Liver (tissue), 3 donors: Measurements from ENCODE around the gene P2RY1.

ENCODE experiments used
- EGR1 ChIP-seq, 2 donors: IDR thresholded peaks; 2 replicates each; pipeline ENCODE4 v1.6.1; 2016 to 2018; ENCODE audit warnings: antibody characterized with exemption in 2 of 2, low read depth in 2 of 2
- FOXA1 ChIP-seq: IDR thresholded peaks from 2 replicates; pipeline ENCODE4 v1.6.1; 2016; ENCODE audit warnings: antibody characterized with exemption
- GABPA ChIP-seq, 2 donors: IDR thresholded peaks in 1 of 2; conservative IDR thresholded peaks in 1 of 2; 2 replicates each; pipeline ENCODE4 v1.6.1; 2016; ENCODE audit warnings: antibody characterized with exemption in 2 of 2, mild to moderate bottlenecking in 1 of 2, moderate library complexity in 1 of 2
- JUND ChIP-seq, 2 donors: IDR thresholded peaks; 2 replicates each; pipeline ENCODE4 v1.6.1; 2016; ENCODE audit warnings: antibody characterized with exemption in 2 of 2
- RAD21 ChIP-seq, 2 donors: IDR thresholded peaks; 2 replicates each; pipeline ENCODE4 v1.6.1; 2016; ENCODE audit warnings: antibody characterized with exemption in 2 of 2, mild to moderate bottlenecking in 2 of 2
- RXRA ChIP-seq, 2 donors: IDR thresholded peaks; 2 replicates each; pipeline ENCODE4 v1.6.1; 2017 to 2018; ENCODE audit warnings: antibody characterized with exemption in 2 of 2, mild to moderate bottlenecking in 1 of 2
- SP1 ChIP-seq: IDR thresholded peaks from 2 replicates; pipeline ENCODE4 v1.6.1; 2018; ENCODE audit warnings: antibody characterized with exemption, mild to moderate bottlenecking
- TAF1 ChIP-seq: conservative IDR thresholded peaks from 2 replicates; pipeline ENCODE4 v1.6.1; 2016; ENCODE audit warnings: antibody characterized with exemption, mild to moderate bottlenecking
- YY1 ChIP-seq: IDR thresholded peaks from 2 replicates; pipeline ENCODE4 v1.6.1; 2016; ENCODE audit warnings: antibody characterized with exemption, mild to moderate bottlenecking
- TF ChIP-seq, protein P1 (sequence below): fragments of 150-350 bp; IDR thresholded peaks from 2 replicates; pipeline ENCODE4 v1.5.1; 2017; ENCODE audit warnings: improper control_type of control experiment, low read depth, low read length; ENCODE audit not compliant: missing input control
- TF ChIP-seq, protein P2 (sequence below): IDR thresholded peaks from 2 replicates; pipeline ENCODE4 v1.6.1; 2016; ENCODE audit warnings: antibody characterized with exemption, mild to moderate bottlenecking
- TF ChIP-seq, protein P3 (sequence below): IDR thresholded peaks from 2 replicates; pipeline ENCODE4 v1.6.1; 2016; ENCODE audit warnings: antibody characterized with exemption
- TF ChIP-seq, protein P4 (sequence below): IDR thresholded peaks from 2 replicates; pipeline ENCODE4 v1.6.1; 2016; ENCODE audit warnings: antibody characterized with exemption
- donor health status: healthy.
- donor health status: healthy.

DNA sequence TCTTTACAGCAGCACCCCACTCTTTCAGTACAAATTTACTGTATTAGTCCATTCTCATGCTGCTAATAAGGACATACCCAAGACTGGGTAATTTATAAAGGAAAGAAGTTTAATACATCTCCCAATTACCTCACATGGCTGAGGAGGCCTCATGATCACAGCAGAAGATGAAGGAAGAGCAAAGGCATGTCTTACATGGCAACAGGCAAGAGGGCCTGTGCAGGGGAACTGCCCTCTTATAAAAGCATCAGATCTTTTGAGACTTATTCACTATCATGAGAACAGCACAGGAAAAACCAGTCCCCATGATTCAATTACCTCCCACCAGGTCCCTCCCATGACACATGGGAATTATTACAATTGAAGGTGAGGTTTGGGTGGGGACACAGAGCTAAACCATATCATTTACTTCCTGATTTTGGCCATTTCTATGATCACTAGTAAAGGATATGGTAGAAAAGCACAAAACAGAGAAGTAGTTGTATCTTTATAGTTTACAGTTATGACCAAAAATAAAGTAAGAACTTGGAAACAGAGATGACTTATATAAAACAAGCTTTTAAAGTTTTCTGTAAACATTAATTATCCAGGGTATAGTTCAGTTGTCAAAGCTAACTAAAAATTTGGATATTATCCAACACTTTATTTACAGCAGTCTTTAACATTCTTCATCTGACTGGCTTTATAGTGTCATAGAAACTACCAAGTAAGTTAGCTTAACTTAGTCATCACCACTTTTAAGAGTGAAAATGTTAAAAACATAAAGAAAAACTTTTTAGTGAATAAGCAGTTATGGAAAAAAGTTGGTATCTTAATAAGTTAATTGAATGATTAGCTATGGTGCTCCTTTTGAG, 40.2 kb downstream of the P2RY1 start:
- no peak for TF ChIP-seq RAD21 (IDR thresholded peaks at IDR 0.05)
- TF ChIP-seq, protein P1, sequence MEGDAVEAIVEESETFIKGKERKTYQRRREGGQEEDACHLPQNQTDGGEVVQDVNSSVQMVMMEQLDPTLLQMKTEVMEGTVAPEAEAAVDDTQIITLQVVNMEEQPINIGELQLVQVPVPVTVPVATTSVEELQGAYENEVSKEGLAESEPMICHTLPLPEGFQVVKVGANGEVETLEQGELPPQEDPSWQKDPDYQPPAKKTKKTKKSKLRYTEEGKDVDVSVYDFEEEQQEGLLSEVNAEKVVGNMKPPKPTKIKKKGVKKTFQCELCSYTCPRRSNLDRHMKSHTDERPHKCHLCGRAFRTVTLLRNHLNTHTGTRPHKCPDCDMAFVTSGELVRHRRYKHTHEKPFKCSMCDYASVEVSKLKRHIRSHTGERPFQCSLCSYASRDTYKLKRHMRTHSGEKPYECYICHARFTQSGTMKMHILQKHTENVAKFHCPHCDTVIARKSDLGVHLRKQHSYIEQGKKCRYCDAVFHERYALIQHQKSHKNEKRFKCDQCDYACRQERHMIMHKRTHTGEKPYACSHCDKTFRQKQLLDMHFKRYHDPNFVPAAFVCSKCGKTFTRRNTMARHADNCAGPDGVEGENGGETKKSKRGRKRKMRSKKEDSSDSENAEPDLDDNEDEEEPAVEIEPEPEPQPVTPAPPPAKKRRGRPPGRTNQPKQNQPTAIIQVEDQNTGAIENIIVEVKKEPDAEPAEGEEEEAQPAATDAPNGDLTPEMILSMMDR = no peak
- TF ChIP-seq RXRA (IDR thresholded peaks at IDR 0.05) = no peak
- no peak for TF ChIP-seq YY1
- TF ChIP-seq JUND (IDR thresholded peaks at IDR 0.05) = no peak
- TF ChIP-seq, protein P2, sequence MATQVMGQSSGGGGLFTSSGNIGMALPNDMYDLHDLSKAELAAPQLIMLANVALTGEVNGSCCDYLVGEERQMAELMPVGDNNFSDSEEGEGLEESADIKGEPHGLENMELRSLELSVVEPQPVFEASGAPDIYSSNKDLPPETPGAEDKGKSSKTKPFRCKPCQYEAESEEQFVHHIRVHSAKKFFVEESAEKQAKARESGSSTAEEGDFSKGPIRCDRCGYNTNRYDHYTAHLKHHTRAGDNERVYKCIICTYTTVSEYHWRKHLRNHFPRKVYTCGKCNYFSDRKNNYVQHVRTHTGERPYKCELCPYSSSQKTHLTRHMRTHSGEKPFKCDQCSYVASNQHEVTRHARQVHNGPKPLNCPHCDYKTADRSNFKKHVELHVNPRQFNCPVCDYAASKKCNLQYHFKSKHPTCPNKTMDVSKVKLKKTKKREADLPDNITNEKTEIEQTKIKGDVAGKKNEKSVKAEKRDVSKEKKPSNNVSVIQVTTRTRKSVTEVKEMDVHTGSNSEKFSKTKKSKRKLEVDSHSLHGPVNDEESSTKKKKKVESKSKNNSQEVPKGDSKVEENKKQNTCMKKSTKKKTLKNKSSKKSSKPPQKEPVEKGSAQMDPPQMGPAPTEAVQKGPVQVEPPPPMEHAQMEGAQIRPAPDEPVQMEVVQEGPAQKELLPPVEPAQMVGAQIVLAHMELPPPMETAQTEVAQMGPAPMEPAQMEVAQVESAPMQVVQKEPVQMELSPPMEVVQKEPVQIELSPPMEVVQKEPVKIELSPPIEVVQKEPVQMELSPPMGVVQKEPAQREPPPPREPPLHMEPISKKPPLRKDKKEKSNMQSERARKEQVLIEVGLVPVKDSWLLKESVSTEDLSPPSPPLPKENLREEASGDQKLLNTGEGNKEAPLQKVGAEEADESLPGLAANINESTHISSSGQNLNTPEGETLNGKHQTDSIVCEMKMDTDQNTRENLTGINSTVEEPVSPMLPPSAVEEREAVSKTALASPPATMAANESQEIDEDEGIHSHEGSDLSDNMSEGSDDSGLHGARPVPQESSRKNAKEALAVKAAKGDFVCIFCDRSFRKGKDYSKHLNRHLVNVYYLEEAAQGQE = no peak
- TF ChIP-seq, protein P3, sequence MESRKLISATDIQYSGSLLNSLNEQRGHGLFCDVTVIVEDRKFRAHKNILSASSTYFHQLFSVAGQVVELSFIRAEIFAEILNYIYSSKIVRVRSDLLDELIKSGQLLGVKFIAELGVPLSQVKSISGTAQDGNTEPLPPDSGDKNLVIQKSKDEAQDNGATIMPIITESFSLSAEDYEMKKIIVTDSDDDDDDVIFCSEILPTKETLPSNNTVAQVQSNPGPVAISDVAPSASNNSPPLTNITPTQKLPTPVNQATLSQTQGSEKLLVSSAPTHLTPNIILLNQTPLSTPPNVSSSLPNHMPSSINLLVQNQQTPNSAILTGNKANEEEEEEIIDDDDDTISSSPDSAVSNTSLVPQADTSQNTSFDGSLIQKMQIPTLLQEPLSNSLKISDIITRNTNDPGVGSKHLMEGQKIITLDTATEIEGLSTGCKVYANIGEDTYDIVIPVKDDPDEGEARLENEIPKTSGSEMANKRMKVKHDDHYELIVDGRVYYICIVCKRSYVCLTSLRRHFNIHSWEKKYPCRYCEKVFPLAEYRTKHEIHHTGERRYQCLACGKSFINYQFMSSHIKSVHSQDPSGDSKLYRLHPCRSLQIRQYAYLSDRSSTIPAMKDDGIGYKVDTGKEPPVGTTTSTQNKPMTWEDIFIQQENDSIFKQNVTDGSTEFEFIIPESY = no peak
- no peak for TF ChIP-seq TAF1
- no peak for TF ChIP-seq FOXA1
- TF ChIP-seq SP1 = no peak
- no peak for TF ChIP-seq EGR1 (IDR thresholded peaks at IDR 0.05; ENCODE audit: low read depth in 2 of 2)
- TF ChIP-seq, protein P4, sequence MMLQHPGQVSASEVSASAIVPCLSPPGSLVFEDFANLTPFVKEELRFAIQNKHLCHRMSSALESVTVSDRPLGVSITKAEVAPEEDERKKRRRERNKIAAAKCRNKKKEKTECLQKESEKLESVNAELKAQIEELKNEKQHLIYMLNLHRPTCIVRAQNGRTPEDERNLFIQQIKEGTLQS = no peak
- TF ChIP-seq GABPA (IDR thresholded peaks at IDR 0.05 in 1 of 2, conservative IDR thresholded peaks at IDR 0.05 in 1 of 2) = no peak
